DMS114 treated with DMSO at 0.1 percent for 48 hours (cell line): Measurements from ENCODE around the gene CADM3.
A peak's percentile ranks its signal among the peaks of the same experiment; 100 is the strongest.

ENCODE experiments used
- DNase-seq: peaks from one replicate; lab custom pipeline; 2025; ENCODE audit not compliant: unreplicated experiment; lab: John Stamatoyannopoulos, UW

The CADM3 gene

GRCh38 chr1:159172614-159173291 lies 1.3 kb downstream of the CADM3 start:
- DNase-seq: no peak

GRCh38 chr1:159173320-159173719 lies 1.9 kb downstream of the CADM3 start:
- DNase-seq: no peak

GRCh38 chr1:159175571-159175970 lies 4.2 kb downstream of the CADM3 start:
- DNase-seq: no peak

- DNase-seq: no peak
Measured at GRCh38 chr1:159177272-159177907, 6.0 kb downstream of the CADM3 start.

- no peak for DNase-seq
Measured at GRCh38 chr1:159179906-159180305, 8.5 kb downstream of the CADM3 start.

GRCh38 chr1:159180516-159180915 lies 9.1 kb downstream of the CADM3 start:
- DNase-seq: no peak

- DNase-seq: no peak
Measured at GRCh38 chr1:159181328-159182024, 10.1 kb downstream of the CADM3 start.

- DNase-seq: no peak
Measured at GRCh38 chr1:159184201-159184600, 12.8 kb downstream of the CADM3 start.

GRCh38 chr1:159185121-159185520 lies 13.7 kb downstream of the CADM3 start:
- DNase-seq: no peak

- no peak for DNase-seq
Measured at GRCh38 chr1:159187033-159187432, 15.6 kb downstream of the CADM3 start.

GRCh38 chr1:159187647-159188374 lies 16.4 kb downstream of the CADM3 start:
- DNase-seq: no peak

GRCh38 chr1:159188375-159188788 lies 17.0 kb downstream of the CADM3 start:
- peak; percentile 58 for DNase-seq

GRCh38 chr1:159190441-159190840 lies 19.0 kb downstream of the CADM3 start:
- DNase-seq: no peak

- no peak for DNase-seq
Measured at GRCh38 chr1:159196543-159196942, 25.1 kb downstream of the CADM3 start.

GRCh38 chr1:159197561-159198557 lies 26.4 kb downstream of the CADM3 start:
- peak; percentile 68 for DNase-seq

- DNase-seq: no peak
Measured at GRCh38 chr1:159199901-159200300, 28.5 kb downstream of the CADM3 start.

- DNase-seq: no peak
Measured at GRCh38 chr1:159200769-159201168, 29.4 kb downstream of the CADM3 start.

GRCh38 chr1:159201642-159202041 lies 30.2 kb downstream of the CADM3 start:
- no peak for DNase-seq

- no peak for DNase-seq
Measured at GRCh38 chr1:159203610-159204009, 32.2 kb downstream of the CADM3 start.
